Aorta (tissue), 5 donors: ENCODE results near the gene TOP3A. TPM values are rescaled to one million over a fixed set of nuclear protein-coding genes. Genes with fewer than 3 reads are reported as not detected.

ENCODE experiments used
- ATAC-seq: fragments of 200-7000 bp; cut with Tn5 transposase; one replicate; pipeline ENCODE4 v1.9.1; 2022; ENCODE audit warnings: moderate library complexity; ENCODE audit not compliant: low FRiP score
- DNase-seq, 2 donors: peaks; one replicate each; pipeline ENCODE4 v3.0.0-alpha.2; 2020
- H3K27ac ChIP-seq, 2 donors: one replicate each; pipeline ENCODE4 v1.5.1; 2013; ENCODE audit warnings: low read length in 2 of 2, mild to moderate bottlenecking in 2 of 2, moderate library complexity in 2 of 2, control low read depth in 1 of 2, inconsistent platforms in 1 of 2, low read depth in 1 of 2
- H3K27me3 ChIP-seq, 2 donors: one replicate each; pipeline ENCODE4 v1.6.1; 2013; ENCODE audit warnings: control low read depth in 1 of 2, low read length in 1 of 2, mild to moderate bottlenecking in 1 of 2, moderate library complexity in 1 of 2; ENCODE audit not compliant: insufficient read depth in 2 of 2, control insufficient read depth in 1 of 2
- H3K36me3 ChIP-seq, 2 donors: one replicate each; pipeline ENCODE4 v1.6.1; 2013; ENCODE audit warnings: control low read depth in 1 of 2, low read length in 1 of 2, mild to moderate bottlenecking in 1 of 2; ENCODE audit not compliant: insufficient read depth in 2 of 2, control insufficient read depth in 1 of 2
- H3K4me1 ChIP-seq, 2 donors: one replicate each; pipeline ENCODE4 v1.6.1; 2013; ENCODE audit warnings: low read length in 2 of 2, control low read depth in 1 of 2, mild to moderate bottlenecking in 1 of 2, moderate library complexity in 1 of 2; ENCODE audit not compliant: insufficient read depth in 2 of 2, control insufficient read depth in 1 of 2
- H3K4me3 ChIP-seq, 2 donors: one replicate each; pipeline ENCODE4 v1.5.1; 2013; ENCODE audit warnings: low read length in 2 of 2, control low read depth in 1 of 2, mild to moderate bottlenecking in 1 of 2
- H3K9me3 ChIP-seq: one replicate; pipeline ENCODE4 v1.6.1; 2013; ENCODE audit warnings: mild to moderate bottlenecking, low read length; ENCODE audit not compliant: control insufficient read depth
- WGBS, 2 donors: extraction: QIAGEN DNeasy Blood & Tissue Kit; methylation state at CpG; one replicate each; pipeline ENCODE4 v1.1.7; 2013; 5-methylcytosine and 5-hydroxymethylcytosine counted together
- intact Hi-C, 2 donors: fragments of 100-400 bp; cut with DNase I; formaldehyde crosslinking; loops; one replicate each; pipeline versions ENCODE4 v1.14.2 to v1.15.0; 2022
- polyA plus RNA-seq, 2 donors: library from polyadenylated mRNA; stranded (reverse); fragments of 200-250 nt; gene quantifications; one replicate each; pipeline ENCODE4 v1.2.3, GENCODE V29; 2013
- total RNA-seq, 2 donors: library from RNA; stranded (reverse); fragmentation: NEBNext Ultra II Directional; extraction: Animal tissue kit (Norgen Biotek cat#: 25700); gene quantifications; one replicate each; pipeline ENCODE4 v1.2.1, GENCODE V29; 2021
- donor health status: healthy with polysubstance abuse.
- donor health status: Bipolar disorder and iron deficiency.
- donor health status: DM: no; HTN: no; CAD: no.
- donor health status: DM: no; HTN: no; CAD: no.
- donor health status: DM: yes; HTN: yes; CAD: no.

Gene TOP3A
- total and polyA plus RNA-seq, 4 donors, result 2.9 to 37.8 (median 24.3) TPM

- H3K4me1 ChIP-seq, result no peaks in the 10 kb centered on the region
- no peaks in the 10 kb centered on the region for H3K27me3 ChIP-seq
- 93% methylated on average over 18 of the region's 18 CpGs for WGBS, 2 donors
- no peaks in the 10 kb centered on the region for H3K9me3 ChIP-seq
- peaks cover 0 to 10% of the 10 kb centered on the region in 2 donors for H3K36me3 ChIP-seq
- DNase-seq (no peak), ATAC-seq (no peak)
- no peak overlapping the region for H3K4me3 ChIP-seq
- no peak overlapping the region for H3K27ac ChIP-seq
- intact Hi-C loops, result no loop called here
These were observed 76.5 kb downstream of the TOP3A start for GRCh38 chr17:18238299-18238698.

GRCh38 chr17:18237461-18237860 lies 77.3 kb downstream of the TOP3A start:
- no peak for DNase-seq
- ATAC-seq, result no peak
- no peak overlapping the region for H3K27ac ChIP-seq
- no peaks in the 10 kb centered on the region for H3K27me3 ChIP-seq
- peaks cover 0 to 10% of the 10 kb centered on the region in 2 donors for H3K36me3 ChIP-seq
- intact Hi-C loops, result no loop called here
- H3K4me1 ChIP-seq, result no peaks in the 10 kb centered on the region
- 88 to 91% methylated on average over 20 of the region's 20 CpGs for WGBS, 2 donors
- no peak overlapping the region for H3K4me3 ChIP-seq
- H3K9me3 ChIP-seq, result no peaks in the 10 kb centered on the region

GRCh38 chr17:18236494-18236893 lies 78.3 kb downstream of the TOP3A start:
- no peaks in the 10 kb centered on the region for H3K9me3 ChIP-seq
- intact Hi-C loops, result no loop called here
- 90 to 93% methylated on average over 18 of the region's 18 CpGs for WGBS, 2 donors
- H3K27ac ChIP-seq, result no peak overlapping the region
- ATAC-seq (no peak), DNase-seq (no peak)
- H3K4me1 ChIP-seq, result no peaks in the 10 kb centered on the region
- H3K27me3 ChIP-seq, result no peaks in the 10 kb centered on the region
- H3K36me3 ChIP-seq, result peaks cover 0 to 8% of the 10 kb centered on the region in 2 donors
- H3K4me3 ChIP-seq, result no peak overlapping the region

GRCh38 chr17:18235743-18236256 lies 79.0 kb downstream of the TOP3A start:
- ATAC-seq (peak; percentile 46), DNase-seq (peak in 1 of 2 donors; percentile 73)
- H3K36me3 ChIP-seq, result peaks cover 0 to 7% of the 10 kb centered on the region in 2 donors
- no peaks in the 10 kb centered on the region for H3K4me1 ChIP-seq
- H3K27ac ChIP-seq, result peak overlapping the region in 1 of 2 donors; percentile 26
- WGBS, 2 donors, result 49 to 51% methylated on average over 14 of the region's 14 CpGs
- H3K9me3 ChIP-seq, result no peaks in the 10 kb centered on the region
- H3K4me3 ChIP-seq, result no peak overlapping the region
- no peaks in the 10 kb centered on the region for H3K27me3 ChIP-seq
- intact Hi-C loops, result no loop called here

GRCh38 chr17:18234853-18235380 lies 79.9 kb downstream of the TOP3A start:
- Histone ChIP-seq H3K36me3 (peaks cover 0 to 7% of the 10 kb centered on the region in 2 donors), H3K9me3 (no peaks in the 10 kb centered on the region), H3K27me3 (no peaks in the 10 kb centered on the region), H3K27ac (no peak overlapping the region), H3K4me1 (no peaks in the 10 kb centered on the region), H3K4me3 (no peak overlapping the region)
- WGBS, 2 donors, result 92 to 95% methylated on average over 22 of the region's 22 CpGs
- DNase-seq, result peak in 1 of 2 donors; percentile 30
- ATAC-seq, result no peak
- intact Hi-C loops, result no loop called here

- intact Hi-C loops, result no loop called here
- ATAC-seq (no peak), DNase-seq (no peak)
- WGBS, 2 donors, result 93 to 95% methylated on average over 22 of the region's 22 CpGs
- H3K36me3 ChIP-seq, result peaks cover 0 to 7% of the 10 kb centered on the region in 2 donors
- no peaks in the 10 kb centered on the region for H3K27me3 ChIP-seq
- H3K4me1 ChIP-seq, result no peaks in the 10 kb centered on the region
- no peak overlapping the region for H3K4me3 ChIP-seq
- no peak overlapping the region for H3K27ac ChIP-seq
- no peaks in the 10 kb centered on the region for H3K9me3 ChIP-seq
These were observed 80.8 kb downstream of the TOP3A start for GRCh38 chr17:18233803-18234518.

DNA sequence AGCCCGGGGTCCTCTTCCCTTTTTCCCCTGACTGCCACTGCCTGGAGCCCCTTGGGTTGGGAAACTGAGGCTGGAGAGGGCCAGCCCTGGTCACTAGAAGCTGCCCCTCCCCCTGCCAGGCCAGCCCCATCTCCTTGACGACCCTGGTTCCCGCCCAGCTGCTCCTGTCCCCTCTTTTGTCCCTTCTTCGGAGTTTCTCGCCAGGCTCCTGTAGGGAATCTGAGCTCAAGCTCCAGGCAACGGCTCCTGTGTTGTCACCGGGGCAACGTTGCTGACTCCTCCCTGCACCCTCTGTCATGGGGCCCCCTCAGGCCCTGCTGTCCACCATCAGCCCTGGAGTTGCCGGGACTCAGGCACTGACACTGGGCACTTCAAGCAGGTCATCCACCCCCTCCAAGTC lies 83.6 kb downstream of the TOP3A start:
- 63 to 67% methylated on average over 9 of the region's 9 CpGs for WGBS, 2 donors
- no peak overlapping the region for H3K4me3 ChIP-seq
- no peak overlapping the region for H3K27ac ChIP-seq
- peaks cover 0 to 4% of the 10 kb centered on the region in 2 donors for H3K36me3 ChIP-seq
- H3K27me3 ChIP-seq, result no peaks in the 10 kb centered on the region
- ATAC-seq (no peak), DNase-seq (no peak)
- no peaks in the 10 kb centered on the region for H3K4me1 ChIP-seq
- intact Hi-C loops, result no loop called here
- no peaks in the 10 kb centered on the region for H3K9me3 ChIP-seq

GRCh38 chr17:18230288-18231141 lies 84.3 kb downstream of the TOP3A start:
- Histone ChIP-seq H3K4me3 (no peak overlapping the region), H3K4me1 (no peaks in the 10 kb centered on the region), H3K27me3 (no peaks in the 10 kb centered on the region), H3K9me3 (no peaks in the 10 kb centered on the region), H3K36me3 (peaks cover 0 to 4% of the 10 kb centered on the region in 2 donors), H3K27ac (no peak overlapping the region)
- intact Hi-C loops, result no loop called here
- DNase-seq (no peak), ATAC-seq (no peak)
- WGBS, 2 donors, result 78 to 83% methylated on average over 14 of the region's 14 CpGs
